Activated naive CD8-positive, alpha-beta T cell (primary cell): Measurements from ENCODE around the gene NDUFB6.

Source experiments
- H3K27ac Mint-ChIP-seq: one replicate; pipeline ENCODE4 v1.8.0; 2021; ENCODE audit warnings: mixed read lengths
- H3K27me3 Mint-ChIP-seq: one replicate; pipeline ENCODE4 v1.8.0; 2021; ENCODE audit warnings: mixed read lengths
- H3K36me3 Mint-ChIP-seq: one replicate; pipeline ENCODE4 v1.8.0; 2021; ENCODE audit warnings: mixed read lengths
- H3K4me1 Mint-ChIP-seq: one replicate; pipeline ENCODE4 v1.8.0; 2021; ENCODE audit warnings: low read depth, mixed read lengths
- H3K4me3 Mint-ChIP-seq: one replicate; pipeline ENCODE4 v1.8.0; 2021; ENCODE audit warnings: mild to moderate bottlenecking, mixed read lengths
- H3K9me3 Mint-ChIP-seq: one replicate; pipeline ENCODE4 v1.8.0; 2021; ENCODE audit warnings: low read depth, mixed read lengths

NDUFB6 gene

DNA sequence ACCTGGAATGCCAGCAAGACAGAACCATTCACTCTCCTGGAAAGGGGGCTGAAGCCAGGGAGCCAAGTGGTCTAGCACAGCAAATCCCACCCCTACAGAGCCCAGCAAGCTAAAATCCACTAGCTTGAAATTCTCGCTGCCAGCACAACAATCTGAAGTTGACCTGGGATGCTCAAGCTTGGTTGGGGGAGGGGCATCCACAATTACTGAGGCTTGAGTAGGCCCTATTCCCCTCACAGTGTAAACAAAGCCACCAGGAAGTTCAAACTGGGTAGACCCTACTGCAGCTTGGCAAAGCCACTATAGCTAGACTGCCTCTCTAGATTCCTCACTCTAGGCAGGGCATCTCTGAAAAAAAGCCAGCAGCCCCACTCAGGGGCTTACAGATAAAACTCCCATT is 64.2 kb downstream of the NDUFB6 start:
- no peaks in the 10 kb centered on the region for H3K9me3 Mint-ChIP-seq
- no peak overlapping the region for H3K4me3 Mint-ChIP-seq
- H3K27me3 Mint-ChIP-seq = no peaks in the 10 kb centered on the region
- H3K27ac Mint-ChIP-seq = no peak overlapping the region
- H3K4me1 Mint-ChIP-seq = peaks cover 47% of the 10 kb centered on the region
- peaks cover 5% of the 10 kb centered on the region for H3K36me3 Mint-ChIP-seq

GRCh38 chr9:32503008-32503407 is 70.0 kb downstream of the NDUFB6 start:
- Mint-ChIP-seq H3K36me3 (peaks cover 19% of the 10 kb centered on the region), H3K4me1 (peaks cover 2% of the 10 kb centered on the region), H3K9me3 (no peaks in the 10 kb centered on the region), H3K27ac (no peak overlapping the region), H3K27me3 (no peaks in the 10 kb centered on the region), H3K4me3 (no peak overlapping the region)
